DLD1 (cell line): ENCODE data around the gene ACSS1.

Experiments used
- in situ Hi-C: cut with HindIII; loops from 2 replicates; pipeline ENCODE4 v1.10.0; 2017; ENCODE audit warnings: low sequenced_read_pairs

The ACSS1 gene

GRCh38 chr20:24998631-24999445, 59.1 kb downstream of the ACSS1 start:
- in situ Hi-C loops: no loop called here

DNA sequence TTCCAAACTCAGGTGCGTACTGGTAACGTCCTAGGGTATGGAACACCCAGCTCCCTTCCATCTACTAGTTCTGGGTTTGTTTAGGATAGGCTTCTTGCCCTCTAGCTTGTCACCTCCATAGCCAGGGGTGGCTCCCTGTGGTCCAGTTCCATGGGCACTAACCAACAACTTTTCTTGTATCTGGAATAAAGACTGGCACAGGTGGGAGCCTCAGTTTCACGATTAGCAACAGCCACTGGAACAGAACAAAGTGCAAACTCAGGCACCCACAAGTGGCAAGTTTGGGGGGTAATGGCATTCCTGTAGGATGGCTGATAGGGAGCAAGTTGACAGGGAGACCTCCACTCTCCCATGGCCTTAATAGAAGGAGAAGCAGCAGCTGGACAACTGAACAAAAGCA, 59.8 kb downstream of the ACSS1 start:
- in situ Hi-C loops: no loop called here

GRCh38 chr20:24996449-24997377, 61.2 kb downstream of the ACSS1 start:
- in situ Hi-C loops: no loop called here

DNA sequence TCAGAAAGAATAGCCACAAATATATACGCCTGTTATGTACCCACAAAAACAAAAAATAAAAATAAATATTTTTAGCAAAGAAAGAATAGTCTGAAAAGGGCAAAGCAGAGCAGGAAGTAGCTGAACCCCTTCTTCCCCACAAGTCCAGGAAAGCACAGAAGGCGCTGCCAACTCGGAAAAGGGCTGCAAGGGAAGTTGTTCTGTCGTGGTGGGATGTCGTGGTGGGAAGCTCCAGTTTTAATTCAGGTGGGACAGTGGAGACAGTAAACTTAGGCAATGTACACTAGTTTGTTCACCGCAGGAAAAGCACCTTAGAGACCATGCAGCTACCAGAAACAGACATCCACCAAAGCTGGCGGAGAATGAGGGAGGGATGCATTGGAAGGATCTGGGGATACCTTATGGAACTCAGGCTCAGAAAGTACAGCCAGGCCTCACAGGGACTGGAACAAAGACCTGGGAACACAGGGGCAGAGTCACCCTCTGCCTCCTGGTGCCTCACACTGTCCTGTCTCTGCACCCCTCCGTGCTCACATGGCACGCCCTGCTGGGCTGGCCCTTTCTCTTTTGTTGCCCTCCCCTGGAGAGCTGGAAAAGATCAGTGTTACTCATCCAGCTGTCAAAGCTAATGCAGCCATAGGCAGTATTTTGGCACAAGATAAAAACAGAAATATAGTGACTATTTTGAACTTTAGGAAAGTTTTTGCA, 62.0 kb downstream of the ACSS1 start:
- in situ Hi-C loops: no loop called here

DNA sequence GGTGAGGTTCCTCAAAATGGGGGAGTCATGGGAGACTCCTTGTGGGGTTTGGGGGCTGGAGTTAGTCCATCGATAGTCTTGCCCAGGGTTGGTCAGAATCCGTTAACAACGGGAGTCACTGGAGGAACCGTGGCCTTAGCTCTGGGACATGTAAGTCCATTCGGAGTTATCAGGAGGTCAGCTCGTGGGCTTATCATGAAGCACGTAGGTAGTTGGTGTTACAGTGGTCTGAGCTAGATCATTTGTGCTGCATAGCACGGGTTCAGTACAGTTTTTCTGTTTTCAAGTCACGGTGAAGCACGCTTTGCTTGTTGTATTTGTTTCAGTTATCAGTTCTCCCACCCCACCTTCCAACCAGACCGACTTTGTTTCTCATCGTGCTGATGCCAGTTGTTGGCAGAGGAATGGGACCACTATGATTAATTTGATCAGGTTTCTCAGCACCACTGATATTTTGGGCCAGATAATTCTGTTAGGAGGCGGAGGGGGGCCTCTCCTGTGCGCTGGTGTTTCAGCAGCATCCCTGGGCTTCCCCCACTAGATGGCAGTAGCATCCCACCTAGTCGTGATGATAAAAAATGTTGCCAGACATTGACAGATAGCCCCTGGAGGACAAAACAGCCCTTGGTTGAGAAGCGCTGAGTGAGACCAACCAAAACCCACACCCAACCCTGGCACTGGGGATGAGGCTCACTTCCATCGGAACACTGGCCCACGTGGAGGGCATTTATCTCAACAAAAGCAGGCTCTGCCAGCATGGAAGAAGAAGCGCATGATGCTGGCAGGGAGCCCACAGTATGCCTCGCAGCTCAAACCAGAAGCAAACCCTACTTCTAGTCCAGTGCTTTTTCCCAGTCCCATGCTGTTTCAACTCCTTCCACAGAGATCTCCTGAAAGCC, 63.2 kb downstream of the ACSS1 start:
- in situ Hi-C loops: no loop called here

DNA sequence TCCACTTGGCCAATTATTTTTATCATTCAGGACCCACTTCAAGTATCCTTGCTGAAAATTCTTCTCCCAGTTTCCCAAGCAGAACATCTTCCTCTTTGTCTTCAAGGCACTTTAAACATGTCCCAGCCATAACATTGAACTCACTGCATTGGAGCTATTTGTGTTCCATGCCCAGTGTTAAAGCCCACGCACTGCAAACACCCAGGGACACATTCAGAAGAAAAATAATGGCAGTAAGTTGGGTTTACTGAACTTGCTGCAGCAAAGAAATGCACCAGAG, 63.8 kb downstream of the ACSS1 start:
- in situ Hi-C loops: no loop called here

GRCh38 chr20:24993337-24994185, 64.4 kb downstream of the ACSS1 start:
- in situ Hi-C loops: no loop called here

GRCh38 chr20:24992487-24993205, 65.3 kb downstream of the ACSS1 start, which contains the start of gene APMAP:
TSS of gene APMAP (minus strand) at chr20:24992751. CDS start at chr20:24992688, 63 bp downstream.
- in situ Hi-C loops: no loop called here

DNA sequence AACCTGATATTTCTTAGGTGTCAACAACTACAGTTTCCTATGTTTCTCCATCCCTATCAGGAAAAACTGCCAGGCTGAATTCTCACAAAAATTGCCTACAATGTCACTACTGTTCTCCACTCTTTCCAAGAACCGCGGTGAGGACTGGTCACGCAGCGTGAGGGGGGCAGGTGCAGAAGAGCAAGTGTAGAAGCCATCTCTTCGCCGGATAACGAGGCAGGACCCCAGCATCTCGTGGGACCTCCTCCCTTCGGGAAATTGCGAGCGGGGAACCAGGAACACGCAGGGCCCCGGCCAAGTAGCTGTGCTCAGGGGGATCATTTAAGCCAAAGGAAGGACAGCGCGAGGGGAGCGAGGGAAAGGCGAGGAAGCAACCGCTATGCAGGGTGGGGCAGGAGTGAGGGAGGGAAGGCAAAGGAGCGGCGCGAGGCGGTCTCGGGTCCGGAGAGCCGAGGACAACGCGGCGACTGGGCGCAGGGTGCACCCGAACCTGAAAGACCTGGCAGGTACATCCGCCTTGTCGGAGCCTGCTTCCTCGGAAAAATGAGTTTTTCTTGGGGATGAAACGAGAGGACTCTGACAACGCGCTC, 65.9 kb downstream of the ACSS1 start:
- in situ Hi-C loops: no loop called here

- in situ Hi-C loops: no loop called here
Observed at GRCh38 chr20:24990810-24991252, 67.1 kb downstream of the ACSS1 start.

DNA sequence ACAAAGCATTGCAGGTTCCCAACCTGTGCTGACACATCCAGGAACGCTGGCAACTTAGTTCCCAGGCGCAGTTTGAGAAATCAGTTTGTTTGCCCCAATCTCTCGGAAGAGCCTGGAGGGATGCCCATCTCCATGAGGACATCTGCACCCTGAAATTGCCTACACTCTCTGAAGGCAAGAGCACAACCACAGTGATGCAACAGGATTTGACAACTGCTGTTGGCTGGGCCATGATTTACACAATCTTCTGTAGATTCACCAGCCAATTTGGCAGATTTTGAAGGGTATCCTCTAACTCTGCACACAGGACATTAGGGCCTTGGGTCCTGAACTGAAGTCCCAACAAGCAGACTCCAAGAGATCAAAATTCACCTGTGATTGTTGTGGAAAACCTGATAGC, 68.8 kb downstream of the ACSS1 start:
- in situ Hi-C loops: no loop called here

- in situ Hi-C loops: no loop called here
Observed at GRCh38 chr20:24987873-24988835, 69.8 kb downstream of the ACSS1 start.

DNA sequence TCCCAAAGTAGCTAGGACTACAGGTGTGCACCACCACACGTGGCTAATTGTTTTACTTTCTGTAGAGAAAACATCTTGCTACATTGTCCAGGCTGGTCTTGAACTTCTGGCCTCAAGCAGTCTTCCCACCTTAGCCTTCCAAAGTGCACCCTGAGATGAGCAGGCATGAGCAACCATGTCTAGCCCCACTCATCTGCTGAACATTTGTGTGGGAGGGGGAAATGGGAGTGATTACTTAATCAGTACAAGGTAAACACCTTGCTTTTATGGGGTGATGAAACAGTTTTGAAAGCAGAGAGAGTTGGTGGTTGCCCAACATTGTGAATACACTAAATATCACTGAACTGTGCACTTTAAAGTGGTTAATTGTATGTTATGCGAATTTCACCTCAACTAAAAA, 70.7 kb downstream of the ACSS1 start:
- in situ Hi-C loops: no loop called here

GRCh38 chr20:24986436-24987015, 71.4 kb downstream of the ACSS1 start:
- in situ Hi-C loops: no loop called here

DNA sequence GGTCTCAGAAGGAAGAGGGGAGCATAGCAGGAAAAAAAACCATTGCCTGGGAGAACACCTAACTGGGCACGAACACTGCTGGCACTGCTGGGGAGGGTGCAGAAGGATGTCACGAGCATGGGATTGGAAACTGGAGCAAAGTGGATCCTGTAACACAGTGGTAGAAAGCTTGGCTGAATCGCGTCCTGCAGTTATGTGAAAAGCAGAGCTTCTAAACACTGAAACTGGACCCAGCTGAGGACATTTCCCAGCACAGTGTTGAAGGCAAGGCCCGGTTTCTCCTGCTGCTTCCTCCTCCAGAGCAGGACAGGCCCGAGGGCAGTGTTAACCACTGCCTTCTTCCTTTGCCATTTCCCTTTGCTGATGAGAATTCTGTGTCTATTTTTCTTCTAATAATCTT, 72.1 kb downstream of the ACSS1 start:
- in situ Hi-C loops: no loop called here

DNA sequence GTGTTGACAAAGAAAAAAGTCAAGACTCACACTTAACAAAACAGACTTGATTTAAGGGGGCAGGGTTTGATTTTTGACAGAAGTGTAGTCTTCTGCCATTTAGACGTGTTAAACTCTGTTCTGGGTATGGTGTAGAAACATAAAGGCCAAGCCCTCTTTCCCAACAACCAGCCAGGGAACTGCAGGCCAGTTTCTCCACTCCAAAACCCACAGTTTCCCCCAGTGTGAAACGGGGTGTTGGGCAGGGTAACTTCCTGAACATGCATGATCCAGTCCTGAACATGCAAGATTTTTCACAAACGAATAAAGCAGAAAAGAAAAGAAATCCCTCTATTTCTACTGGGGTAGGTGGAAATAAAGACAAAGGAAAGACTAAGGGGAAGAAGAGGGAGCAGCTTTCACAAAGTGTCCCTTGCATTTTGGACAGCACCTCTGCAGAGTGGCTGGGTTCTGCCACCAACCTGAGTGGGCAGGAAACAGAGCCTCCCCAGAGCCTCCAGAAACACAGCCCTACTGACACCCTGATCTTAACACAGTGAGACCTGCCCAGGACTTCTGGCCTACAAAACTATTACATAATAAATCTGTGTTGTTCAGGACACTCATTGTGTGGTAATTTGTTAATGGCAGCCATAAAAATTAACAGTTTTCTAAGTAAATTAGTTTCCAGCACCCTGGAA, 72.8 kb downstream of the ACSS1 start:
- in situ Hi-C loops: loop anchor here (5.0 kb wide), 1 partner anchor 87 kb away; no protein-coding TSS in a partner anchor
